ENCODE results near the gene PCDH9.

Gene PCDH9

GRCh38 chr13:67015976-67016600, 214.0 kb downstream of the PCDH9 start:
- TF ChIP-seq, protein P1, sequence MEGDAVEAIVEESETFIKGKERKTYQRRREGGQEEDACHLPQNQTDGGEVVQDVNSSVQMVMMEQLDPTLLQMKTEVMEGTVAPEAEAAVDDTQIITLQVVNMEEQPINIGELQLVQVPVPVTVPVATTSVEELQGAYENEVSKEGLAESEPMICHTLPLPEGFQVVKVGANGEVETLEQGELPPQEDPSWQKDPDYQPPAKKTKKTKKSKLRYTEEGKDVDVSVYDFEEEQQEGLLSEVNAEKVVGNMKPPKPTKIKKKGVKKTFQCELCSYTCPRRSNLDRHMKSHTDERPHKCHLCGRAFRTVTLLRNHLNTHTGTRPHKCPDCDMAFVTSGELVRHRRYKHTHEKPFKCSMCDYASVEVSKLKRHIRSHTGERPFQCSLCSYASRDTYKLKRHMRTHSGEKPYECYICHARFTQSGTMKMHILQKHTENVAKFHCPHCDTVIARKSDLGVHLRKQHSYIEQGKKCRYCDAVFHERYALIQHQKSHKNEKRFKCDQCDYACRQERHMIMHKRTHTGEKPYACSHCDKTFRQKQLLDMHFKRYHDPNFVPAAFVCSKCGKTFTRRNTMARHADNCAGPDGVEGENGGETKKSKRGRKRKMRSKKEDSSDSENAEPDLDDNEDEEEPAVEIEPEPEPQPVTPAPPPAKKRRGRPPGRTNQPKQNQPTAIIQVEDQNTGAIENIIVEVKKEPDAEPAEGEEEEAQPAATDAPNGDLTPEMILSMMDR (IDR thresholded peaks at IDR 0.05), result no peak

GRCh38 chr13:67014399-67014798, 215.7 kb downstream of the PCDH9 start:
- TF ChIP-seq, protein P1 (IDR thresholded peaks at IDR 0.05), result no peak

GRCh38 chr13:67013709-67014108, 216.4 kb downstream of the PCDH9 start:
- TF ChIP-seq, protein P1 (IDR thresholded peaks at IDR 0.05), result no peak

GRCh38 chr13:67008075-67008668, 222.0 kb downstream of the PCDH9 start:
- TF ChIP-seq, protein P1 (IDR thresholded peaks at IDR 0.05), result no peak

GRCh38 chr13:67004511-67004910, 225.6 kb downstream of the PCDH9 start:
- TF ChIP-seq, protein P1 (IDR thresholded peaks at IDR 0.05), result no peak

- TF ChIP-seq, protein P1 (IDR thresholded peaks at IDR 0.05), result no peak
These were observed 226.4 kb downstream of the PCDH9 start for GRCh38 chr13:67003743-67004142.

DNA sequence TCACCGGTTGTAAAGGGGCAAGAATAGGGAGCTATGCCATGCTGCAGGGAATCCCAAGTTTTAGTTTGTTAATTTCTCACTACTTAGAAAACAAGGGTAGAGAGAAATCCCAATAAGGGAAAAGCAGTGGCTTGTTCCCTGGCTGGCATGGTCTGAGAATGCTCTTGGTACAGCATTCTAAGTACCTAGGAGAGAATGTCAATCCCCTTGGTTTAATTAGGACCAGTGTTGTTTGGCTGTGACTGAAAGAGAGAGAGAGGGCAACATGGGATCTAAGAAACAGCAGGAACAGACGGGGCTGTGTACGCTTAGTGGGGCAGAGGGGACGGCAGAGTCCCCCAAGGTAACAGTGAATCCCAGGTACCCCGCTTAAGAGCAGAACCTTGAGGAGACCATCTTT, 228.8 kb downstream of the PCDH9 start:
- TF ChIP-seq, protein P1 (IDR thresholded peaks at IDR 0.05), result no peak

All from LNCAP (cell line).